D721Med (cell line): ENCODE measurements around the gene MTX1.

Experiments
- DNase-seq: peaks from one replicate; pipeline ENCODE4 v3.0.0; 2011; ENCODE audit warnings: low spot score; ENCODE audit not compliant: insufficient read length
- FAIRE-seq: peaks from 2 replicates; lab custom pipeline; 2011; peaks lifted over from hg19 to GRCh38; lab: Jason Lieb, UNC
- TF ChIP-seq, protein P1 (sequence below): IDR thresholded peaks from 2 replicates; pipeline ENCODE4 v1.5.1; 2012; ENCODE audit warnings: mild to moderate bottlenecking, control low read depth; ENCODE audit not compliant: insufficient read depth; ENCODE audit errors: missing control alignments

Gene MTX1

DNA sequence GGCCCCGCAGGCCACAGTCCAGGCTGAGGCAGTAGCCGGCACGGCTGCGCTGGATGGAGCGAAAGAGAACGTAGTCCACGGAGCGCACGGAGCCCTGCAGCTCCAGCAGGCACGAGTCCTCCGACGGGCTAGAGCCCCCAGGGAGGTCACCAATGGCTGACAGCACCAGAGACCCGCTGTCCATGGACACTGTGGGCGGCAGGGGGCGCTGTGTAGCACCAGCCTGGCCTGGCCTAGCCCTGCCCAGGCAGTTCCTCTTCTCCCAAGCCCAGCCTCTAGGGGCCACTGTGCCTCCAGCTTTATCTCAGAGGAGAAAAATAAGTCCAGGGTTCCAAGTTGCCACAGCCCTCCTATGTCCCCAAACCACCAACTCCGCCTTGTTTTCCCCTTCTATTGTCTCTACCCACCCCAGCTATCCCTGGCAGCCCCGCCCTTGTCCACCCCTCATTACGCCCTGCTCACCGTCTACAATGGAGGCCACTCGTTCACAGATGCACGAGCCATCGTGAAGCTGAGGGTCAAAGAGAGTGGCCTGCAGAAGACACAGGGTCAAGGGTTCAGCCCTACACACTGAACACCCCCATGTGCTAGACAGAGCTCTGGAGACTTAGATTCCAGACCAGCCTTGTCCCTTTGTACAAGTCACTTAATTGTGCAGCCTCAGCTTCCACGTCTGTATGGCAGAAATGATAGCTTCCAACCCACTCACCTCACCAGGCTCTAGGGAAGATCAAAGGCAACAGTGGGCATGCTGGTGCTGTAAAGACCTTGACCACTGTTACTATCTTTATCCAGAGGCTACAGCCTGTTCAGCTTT, 42.3 kb downstream of the MTX1 start:
- TF ChIP-seq, protein P1, sequence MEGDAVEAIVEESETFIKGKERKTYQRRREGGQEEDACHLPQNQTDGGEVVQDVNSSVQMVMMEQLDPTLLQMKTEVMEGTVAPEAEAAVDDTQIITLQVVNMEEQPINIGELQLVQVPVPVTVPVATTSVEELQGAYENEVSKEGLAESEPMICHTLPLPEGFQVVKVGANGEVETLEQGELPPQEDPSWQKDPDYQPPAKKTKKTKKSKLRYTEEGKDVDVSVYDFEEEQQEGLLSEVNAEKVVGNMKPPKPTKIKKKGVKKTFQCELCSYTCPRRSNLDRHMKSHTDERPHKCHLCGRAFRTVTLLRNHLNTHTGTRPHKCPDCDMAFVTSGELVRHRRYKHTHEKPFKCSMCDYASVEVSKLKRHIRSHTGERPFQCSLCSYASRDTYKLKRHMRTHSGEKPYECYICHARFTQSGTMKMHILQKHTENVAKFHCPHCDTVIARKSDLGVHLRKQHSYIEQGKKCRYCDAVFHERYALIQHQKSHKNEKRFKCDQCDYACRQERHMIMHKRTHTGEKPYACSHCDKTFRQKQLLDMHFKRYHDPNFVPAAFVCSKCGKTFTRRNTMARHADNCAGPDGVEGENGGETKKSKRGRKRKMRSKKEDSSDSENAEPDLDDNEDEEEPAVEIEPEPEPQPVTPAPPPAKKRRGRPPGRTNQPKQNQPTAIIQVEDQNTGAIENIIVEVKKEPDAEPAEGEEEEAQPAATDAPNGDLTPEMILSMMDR, result peak; percentile 100
- DNase-seq, result peak; percentile 100
- FAIRE-seq, result no peak

DNA sequence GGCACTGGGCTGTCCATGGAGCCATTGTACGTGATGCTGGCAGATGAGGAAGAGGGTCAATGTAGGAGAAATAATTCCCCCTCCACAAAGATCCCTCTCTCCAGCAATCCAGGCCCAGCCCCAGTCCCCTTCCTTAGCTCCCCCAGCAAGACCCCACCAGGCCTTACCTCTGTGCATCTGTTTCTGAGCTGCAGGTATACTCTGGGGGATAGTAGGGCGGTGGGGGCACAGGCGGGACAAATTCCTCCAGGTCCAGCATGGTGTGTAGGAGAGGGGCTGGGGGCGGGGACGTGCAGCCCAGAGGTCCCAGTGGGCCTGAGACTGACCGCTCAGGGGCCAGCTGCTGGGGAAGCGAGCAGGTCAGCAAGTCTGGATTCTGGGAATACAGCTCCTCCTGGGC, 43.1 kb downstream of the MTX1 start:
- DNase-seq (no peak), FAIRE-seq (no peak)
- TF ChIP-seq, protein P1, result no peak

DNA sequence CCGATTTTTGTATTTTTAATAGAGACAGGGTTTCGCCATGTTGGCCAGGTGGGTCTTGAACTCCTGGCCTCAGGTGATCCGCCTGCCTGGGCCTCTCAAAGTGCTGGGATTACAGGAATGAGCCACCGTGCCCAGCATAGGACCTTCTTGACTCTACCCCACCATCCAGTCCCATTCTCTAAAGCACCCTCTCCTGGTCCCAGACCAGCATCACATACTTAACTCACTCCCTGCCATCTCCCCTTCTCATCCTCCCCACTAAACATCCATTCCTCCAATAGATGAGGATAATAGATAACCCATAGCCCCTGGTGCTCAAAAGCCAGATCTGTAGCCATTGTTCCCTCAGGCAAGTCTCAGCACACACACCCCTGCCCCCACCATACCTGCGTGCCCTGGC, 44.7 kb downstream of the MTX1 start:
- DNase-seq (no peak), FAIRE-seq (no peak)
- TF ChIP-seq, protein P1, result no peak

DNA sequence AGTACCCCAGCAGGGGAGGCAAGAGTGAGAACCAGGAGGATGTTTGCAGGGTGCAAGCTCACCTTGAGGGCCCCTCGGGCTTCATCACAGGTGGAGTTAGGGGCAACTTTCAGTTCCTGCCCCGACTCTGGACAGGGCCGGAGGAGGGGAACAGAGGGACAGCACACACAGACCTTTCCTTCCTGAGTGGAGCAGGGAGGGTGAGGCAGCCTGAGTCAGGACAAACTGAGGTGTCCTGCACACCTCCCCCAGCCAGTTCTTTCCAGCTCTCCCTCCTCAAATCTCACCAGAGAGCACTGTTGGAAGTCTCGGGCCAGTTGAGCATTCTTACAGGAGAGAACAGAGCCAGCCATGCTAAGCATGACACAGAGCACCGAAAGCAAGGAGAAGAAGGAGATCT, 45.3 kb downstream of the MTX1 start:
- TF ChIP-seq, protein P1, result no peak
- DNase-seq, result no peak
- FAIRE-seq, result no peak

DNA sequence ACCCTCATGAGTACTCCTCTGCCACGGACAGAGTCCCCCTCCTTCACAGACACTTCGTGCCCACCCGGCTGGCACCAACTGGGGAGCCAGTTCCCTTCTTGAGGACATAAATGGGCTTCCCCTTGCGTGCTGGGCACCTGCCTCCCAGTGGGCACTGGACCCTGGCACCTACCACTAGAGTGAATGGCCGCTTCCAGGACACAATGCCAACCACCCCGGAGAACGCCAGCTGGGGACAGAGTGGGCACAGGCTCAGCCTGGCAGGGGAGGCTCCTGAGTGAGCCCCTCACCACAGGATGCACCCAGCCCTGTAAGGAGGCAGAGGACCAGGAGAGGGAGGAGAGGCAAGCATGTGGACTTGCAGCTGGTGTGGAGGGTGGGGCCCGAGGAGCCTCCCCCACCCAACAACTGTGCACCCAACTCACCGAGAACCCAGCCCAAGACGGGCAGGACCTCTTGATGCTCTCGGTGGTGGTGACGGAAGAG, 45.8 kb downstream of the MTX1 start:
- TF ChIP-seq, protein P1, result no peak
- DNase-seq (no peak), FAIRE-seq (no peak)

DNA sequence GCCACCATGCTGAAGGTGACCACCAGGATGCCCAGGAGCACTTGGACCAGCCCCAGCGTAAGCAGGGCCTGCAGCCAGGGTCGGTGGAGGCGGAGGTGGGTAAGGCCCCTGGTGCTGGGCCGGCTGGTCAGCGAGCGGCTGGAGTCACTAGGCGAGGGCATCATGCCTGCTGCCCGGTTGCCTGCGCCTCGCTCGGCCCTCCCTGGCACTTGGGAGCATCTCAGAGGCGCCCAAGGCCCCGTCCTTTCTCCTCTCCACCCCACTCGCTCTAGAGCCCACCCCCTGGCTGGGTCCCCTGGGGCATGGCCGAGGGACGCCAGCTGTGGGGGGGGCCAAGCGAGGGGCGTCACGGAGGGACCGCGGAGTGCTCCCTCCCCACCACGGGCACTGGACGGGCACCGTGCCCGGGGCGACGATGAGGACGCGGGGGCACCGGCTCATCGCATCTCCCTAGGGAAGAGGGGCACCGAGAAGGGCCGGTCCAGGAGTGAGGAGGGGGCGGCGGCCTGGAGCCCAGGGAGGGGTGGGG, 46.3 kb downstream of the MTX1 start:
- TF ChIP-seq, protein P1, result no peak
- FAIRE-seq (no peak), DNase-seq (no peak)
